ENCODE data around the gene SLC8A3. TPM values are rescaled to one million over a fixed set of nuclear protein-coding genes. Genes with fewer than 3 reads are reported as not detected.

SLC8A3 gene
- total RNA-seq, 4 donors from 2014 or later = 0.18 to 4.1 (median 0.69) TPM

DNA sequence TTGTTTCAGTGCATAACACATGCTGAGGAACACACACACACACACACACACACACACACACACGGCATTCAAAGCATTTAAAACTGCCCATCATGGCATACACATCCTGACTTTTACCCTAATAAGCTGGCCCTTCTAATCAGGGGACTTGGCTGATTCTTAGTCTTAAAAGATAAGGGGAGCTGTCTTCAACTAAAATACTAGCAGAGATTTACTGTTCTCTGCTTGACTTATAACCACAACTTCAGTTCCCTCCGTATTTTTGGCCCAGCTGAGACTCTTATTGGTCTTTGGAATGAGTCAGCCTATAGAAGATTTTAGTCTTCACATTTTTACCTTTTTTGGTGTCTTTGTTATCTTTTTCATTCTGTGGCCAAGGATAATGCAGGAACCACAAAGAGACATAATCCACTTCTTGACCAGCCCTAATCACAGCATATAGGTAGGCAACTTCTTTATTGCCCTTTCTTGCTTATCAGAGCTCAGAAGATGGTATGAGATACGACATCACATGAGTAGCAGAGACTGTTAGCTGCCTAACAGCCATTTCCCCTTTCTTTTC lies 25.1 kb upstream of the SLC8A3 start:
- H3K27me3 ChIP-seq = no peaks in the 10 kb centered on the region
- H3K4me1 ChIP-seq = no peaks in the 10 kb centered on the region
- no peak overlapping the region for H3K4me3 ChIP-seq
- H3K9me3 ChIP-seq = no peaks in the 10 kb centered on the region
- DNase-seq = no peak
- no peak for TF ChIP-seq POLR2A (IDR thresholded peaks at IDR 0.05)
- TF ChIP-seq, protein P1, sequence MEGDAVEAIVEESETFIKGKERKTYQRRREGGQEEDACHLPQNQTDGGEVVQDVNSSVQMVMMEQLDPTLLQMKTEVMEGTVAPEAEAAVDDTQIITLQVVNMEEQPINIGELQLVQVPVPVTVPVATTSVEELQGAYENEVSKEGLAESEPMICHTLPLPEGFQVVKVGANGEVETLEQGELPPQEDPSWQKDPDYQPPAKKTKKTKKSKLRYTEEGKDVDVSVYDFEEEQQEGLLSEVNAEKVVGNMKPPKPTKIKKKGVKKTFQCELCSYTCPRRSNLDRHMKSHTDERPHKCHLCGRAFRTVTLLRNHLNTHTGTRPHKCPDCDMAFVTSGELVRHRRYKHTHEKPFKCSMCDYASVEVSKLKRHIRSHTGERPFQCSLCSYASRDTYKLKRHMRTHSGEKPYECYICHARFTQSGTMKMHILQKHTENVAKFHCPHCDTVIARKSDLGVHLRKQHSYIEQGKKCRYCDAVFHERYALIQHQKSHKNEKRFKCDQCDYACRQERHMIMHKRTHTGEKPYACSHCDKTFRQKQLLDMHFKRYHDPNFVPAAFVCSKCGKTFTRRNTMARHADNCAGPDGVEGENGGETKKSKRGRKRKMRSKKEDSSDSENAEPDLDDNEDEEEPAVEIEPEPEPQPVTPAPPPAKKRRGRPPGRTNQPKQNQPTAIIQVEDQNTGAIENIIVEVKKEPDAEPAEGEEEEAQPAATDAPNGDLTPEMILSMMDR (IDR thresholded peaks at IDR 0.05) = no peak
- no peaks in the 10 kb centered on the region for H3K36me3 ChIP-seq
- no peak overlapping the region for H3K27ac ChIP-seq

DNA sequence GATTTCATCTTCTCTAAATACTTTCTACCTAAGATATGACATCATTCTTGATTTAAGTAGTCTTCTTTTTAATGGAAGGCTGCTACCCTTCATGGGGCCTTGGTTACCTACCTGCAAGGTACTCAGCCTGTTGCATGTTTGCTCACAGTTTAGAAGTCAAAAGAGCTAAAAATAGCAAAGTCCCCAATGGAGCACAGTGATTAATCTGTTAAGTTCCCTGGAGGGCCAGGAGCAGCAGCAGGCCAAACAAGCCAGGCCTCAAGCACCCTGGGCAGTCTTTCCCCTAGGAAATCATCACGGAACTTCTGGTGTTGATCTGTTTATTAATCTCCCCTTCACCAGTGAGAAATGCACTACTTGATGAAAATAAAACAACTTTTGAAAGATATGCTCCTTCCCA lies 24.0 kb upstream of the SLC8A3 start:
- no peak for DNase-seq
- H3K4me3 ChIP-seq = no peak overlapping the region
- TF ChIP-seq, protein P1 (IDR thresholded peaks at IDR 0.05) = no peak
- TF ChIP-seq POLR2A (IDR thresholded peaks at IDR 0.05) = no peak
- H3K27ac ChIP-seq = no peak overlapping the region
- no peaks in the 10 kb centered on the region for H3K36me3 ChIP-seq
- no peaks in the 10 kb centered on the region for H3K27me3 ChIP-seq
- no peaks in the 10 kb centered on the region for H3K9me3 ChIP-seq
- H3K4me1 ChIP-seq = no peaks in the 10 kb centered on the region

- no peak for DNase-seq
- no peak overlapping the region for H3K4me3 ChIP-seq
- no peaks in the 10 kb centered on the region for H3K9me3 ChIP-seq
- TF ChIP-seq, protein P1 (IDR thresholded peaks at IDR 0.05) = no peak
- no peak for TF ChIP-seq POLR2A (IDR thresholded peaks at IDR 0.05)
- no peaks in the 10 kb centered on the region for H3K36me3 ChIP-seq
- H3K27me3 ChIP-seq = no peaks in the 10 kb centered on the region
- no peak overlapping the region for H3K27ac ChIP-seq
- H3K4me1 ChIP-seq = no peaks in the 10 kb centered on the region
Measured at GRCh38 chr14:70208380-70208779, 19.6 kb upstream of the SLC8A3 start.

DNA sequence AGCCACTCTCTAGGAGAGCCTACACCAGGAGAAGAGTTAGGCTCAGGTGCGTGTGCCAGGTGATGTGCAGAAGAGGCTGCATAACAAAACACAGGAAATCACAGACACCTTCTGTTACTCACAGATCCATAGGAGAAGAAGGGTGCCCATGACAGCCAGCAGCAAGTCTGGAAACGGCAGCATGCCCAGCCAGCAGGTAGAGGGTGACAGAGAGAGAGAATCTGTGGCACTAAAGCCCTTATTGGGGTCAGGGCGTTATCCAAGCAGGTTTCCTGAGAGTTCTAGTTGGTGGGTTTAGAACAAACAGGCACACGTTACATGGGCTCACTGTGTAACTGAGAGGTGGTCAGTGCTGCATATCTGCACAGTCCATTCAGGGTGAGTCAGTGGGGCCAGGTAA lies 14.9 kb upstream of the SLC8A3 start:
- Histone ChIP-seq H3K9me3 (no peaks in the 10 kb centered on the region), H3K27me3 (no peaks in the 10 kb centered on the region), H3K27ac (no peak overlapping the region), H3K36me3 (no peaks in the 10 kb centered on the region), H3K4me3 (no peak overlapping the region), H3K4me1 (no peaks in the 10 kb centered on the region)
- no peak for TF ChIP-seq POLR2A (IDR thresholded peaks at IDR 0.05)
- TF ChIP-seq, protein P1 (IDR thresholded peaks at IDR 0.05) = no peak
- DNase-seq = no peak

- Histone ChIP-seq H3K9me3 (no peaks in the 10 kb centered on the region), H3K4me3 (no peak overlapping the region), H3K27ac (no peak overlapping the region), H3K27me3 (no peaks in the 10 kb centered on the region), H3K4me1 (no peaks in the 10 kb centered on the region), H3K36me3 (no peaks in the 10 kb centered on the region)
- TF ChIP-seq, protein P1 (IDR thresholded peaks at IDR 0.05) = no peak
- no peak for TF ChIP-seq POLR2A (IDR thresholded peaks at IDR 0.05)
- no peak for DNase-seq
Measured at GRCh38 chr14:70201994-70202393, 13.2 kb upstream of the SLC8A3 start.

DNA sequence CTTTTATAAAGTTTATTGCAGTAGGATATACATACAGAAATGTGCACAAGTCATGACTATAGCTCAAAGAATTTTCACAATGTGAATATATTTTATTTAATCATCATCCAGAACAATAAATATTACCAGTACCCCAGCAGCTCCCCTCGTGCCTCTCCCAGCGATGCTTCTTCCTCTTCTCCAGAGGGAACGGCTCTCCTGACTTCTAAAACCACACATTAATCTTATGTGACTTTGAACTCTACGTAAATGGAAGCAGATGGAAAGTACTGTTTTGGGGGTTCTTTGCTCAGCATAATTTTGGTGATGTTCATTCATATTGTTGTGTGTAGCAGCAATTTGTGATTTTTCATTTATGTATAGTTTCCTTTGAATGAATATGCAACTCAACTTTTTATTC lies 4.6 kb upstream of the SLC8A3 start:
- TF ChIP-seq, protein P1 (IDR thresholded peaks at IDR 0.05) = no peak
- TF ChIP-seq POLR2A (IDR thresholded peaks at IDR 0.05) = no peak
- Histone ChIP-seq H3K36me3 (no peaks in the 10 kb centered on the region), H3K4me1 (peaks cover 0 to 11% (median 3%) of the 10 kb centered on the region in 4 donors), H3K27me3 (peaks cover 0 to 7% of the 10 kb centered on the region in 2 donors), H3K4me3 (no peak overlapping the region), H3K9me3 (no peaks in the 10 kb centered on the region), H3K27ac (no peak overlapping the region)
- DNase-seq = no peak
